ENCODE data around the gene LPP.

Gene LPP

DNA sequence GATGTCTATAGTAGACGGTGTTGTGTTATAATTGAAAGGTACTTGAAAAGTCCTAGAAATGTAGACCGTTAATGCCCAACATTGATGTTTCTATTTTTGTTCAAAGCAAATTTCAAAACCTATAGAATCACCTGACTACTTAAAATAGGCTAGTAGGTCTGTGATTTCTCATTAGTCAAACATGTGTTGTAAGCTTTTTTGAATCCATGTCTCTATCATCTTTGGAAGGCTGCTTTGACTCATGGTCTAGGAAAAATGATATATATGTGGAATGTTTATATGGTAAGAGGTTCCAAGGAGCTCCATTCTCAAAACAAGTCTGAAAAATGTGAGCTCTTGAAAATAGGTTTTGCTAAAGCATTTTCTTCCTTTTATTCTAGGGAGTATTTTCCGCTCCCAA, 375.3 kb downstream of the LPP start:
- DNase-seq: no peak

DNA sequence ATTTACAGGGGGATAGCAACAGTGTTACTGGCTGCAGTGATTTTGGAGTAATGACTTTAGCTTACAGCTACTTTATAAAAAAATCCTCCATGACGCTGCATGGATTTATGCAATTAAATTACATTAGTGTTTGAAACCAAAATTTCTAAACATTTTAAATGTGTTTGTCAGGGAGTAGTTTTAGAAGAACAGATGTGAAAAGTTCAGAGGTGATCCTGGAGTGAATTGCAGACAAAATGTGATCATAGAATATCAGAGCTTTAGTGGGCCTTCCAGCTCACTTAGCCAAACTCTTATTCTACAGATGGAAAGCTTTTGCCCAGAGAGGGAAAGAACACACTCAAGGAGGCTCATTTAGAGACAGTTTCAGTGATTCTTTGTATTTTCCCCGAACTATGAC, 376.3 kb downstream of the LPP start:
- no peak for DNase-seq

DNA sequence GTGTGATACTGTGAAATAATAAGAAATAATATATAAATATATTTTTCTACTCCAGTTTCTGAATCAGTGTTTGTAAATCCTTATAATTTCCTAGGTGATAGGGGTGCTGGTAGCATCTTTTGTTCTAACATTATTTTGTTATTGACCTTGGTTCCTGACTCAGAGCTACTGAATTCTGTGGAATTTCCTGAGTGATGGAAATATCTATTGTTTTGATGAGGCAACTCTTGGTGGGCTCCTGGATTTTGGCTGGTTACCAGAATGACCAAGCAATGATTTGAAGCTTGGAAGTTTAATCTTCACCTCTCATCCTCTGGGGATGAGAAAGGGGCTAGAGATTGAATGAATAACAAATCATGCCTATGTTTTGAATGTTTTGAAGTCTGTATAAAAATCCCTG, 377.3 kb downstream of the LPP start:
- DNase-seq: no peak

DNA sequence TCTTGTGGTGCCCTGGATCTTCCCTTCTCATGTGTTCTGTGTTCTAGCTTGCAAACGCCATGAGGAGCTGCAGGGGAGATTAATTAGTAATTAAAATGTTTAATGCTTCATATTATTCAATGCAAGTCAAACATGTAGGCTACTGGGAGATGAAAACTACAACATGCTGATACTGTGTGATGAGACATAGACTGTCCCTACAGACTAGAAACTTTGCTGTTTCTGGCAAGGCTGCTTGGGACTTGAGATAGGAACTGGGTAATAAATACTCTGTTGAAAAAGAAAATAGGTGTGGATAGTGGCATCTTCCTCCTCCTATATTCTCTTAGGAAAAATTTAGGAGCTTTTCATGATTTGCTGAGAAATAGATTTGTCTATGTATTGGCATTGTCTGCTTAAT, 379.2 kb downstream of the LPP start:
- no peak for DNase-seq

DNA sequence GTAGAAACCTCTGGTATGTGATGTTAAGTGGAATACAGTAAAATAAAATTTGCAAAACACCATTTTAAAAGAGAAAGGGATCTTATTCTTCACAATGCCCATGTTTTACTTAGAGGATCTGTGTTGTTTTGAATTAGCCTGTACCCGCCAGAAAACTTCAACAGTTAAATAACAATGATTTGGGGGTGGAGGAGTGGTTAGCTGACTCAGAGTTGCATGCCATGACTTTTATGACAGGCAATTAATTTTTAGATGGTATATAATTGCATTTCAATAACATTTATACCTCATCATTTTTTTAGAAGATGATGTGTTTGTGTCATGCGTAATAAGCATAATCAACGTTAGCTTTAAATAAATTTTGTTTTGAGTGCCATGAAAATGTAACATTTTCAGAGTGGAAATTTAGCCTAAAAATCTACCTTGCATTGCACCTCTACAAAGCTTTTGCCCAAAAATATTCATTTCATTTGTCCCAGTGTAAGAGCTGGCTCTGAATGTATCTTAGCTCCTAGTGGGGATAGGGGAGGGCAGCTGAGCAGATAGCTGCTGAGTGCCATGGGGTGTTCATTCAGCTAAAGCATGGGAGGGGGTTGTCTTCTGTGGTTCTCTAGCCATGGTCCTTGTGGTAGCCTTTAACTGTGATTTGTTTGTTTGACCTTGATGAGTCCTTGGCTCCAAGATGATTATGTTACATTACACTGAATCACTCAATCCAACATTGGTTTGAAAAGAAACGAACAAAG, 379.8 kb downstream of the LPP start:
- DNase-seq: no peak

DNA sequence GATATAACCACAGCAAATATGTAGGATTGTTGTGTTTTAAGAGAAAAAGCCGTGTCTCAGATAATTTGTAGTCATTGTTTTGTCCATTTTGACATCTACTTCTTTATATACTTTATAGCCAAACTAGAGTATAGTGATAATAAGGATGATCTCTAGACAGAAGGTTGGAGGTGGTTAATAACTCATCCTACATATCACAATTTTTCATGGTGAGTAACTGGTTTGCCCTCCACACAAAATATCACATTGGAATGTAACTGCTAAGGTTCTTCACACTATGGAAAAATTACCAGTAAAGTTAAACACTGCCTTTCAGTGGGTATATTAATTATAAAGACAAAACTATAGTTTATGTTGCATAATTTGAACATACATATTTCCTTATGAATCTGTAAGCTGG, 380.7 kb downstream of the LPP start:
- DNase-seq: no peak

DNA sequence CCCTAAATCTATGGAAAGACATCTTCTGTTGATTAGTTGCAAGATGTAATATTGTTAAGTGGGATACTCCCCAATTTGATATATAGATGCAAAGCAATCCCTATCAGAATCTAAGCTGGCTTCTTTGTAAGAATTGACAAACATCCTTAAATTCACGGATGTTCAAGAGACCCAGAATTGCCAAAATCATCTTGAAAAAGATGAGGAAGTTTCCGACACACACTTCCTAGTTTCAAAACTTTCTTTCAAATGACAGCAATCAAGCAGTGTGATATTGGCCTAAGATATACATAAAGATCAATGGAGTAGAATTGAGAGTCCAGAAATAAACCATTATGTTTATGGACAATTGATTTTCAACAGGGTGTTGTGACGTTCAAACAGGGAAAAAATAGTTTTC, 383.6 kb downstream of the LPP start:
- DNase-seq: no peak

DNA sequence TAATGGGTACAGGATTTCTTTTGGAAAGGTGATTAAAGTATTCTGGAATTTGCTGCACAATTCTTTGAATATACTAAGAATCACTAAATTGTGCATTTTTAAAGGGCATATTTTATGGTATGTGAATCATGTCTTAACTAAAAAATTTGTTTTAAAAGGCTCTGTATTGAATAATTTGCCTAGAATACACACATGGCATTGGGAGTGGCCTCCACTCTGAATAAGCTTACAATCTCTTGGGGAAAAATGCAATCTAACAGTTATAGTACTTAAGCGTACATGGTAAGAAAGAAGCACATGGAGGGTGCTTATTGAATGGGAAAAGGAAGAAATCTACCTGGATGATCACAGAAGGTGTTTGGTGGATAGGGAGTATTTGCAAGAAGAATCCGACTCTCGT, 385.1 kb downstream of the LPP start:
- no peak for DNase-seq

DNA sequence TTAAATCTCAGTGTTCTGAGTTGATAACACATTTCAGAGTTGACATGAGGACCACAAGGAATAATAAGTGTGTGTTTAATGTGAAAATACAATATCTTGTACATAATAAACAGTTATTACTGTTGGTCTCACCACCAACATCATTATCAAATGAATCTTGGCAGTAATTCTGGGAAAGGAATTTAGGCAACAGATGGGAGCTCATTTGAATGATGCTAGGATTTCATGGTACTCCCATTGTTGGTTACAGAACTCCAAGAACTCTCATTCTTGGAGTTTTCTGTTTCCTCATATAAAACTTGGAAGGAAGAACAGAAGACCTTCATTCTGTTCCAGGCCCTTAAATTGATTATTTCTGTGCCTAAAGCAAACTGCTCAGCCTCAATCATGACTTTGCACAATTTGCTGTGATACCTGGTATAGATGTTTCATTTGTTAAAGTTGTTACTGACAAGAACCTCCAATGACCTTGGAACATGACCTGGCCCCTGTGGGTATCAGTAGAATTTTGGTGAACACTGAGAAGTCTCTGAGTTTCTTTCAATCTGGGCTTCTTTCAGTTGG, 385.8 kb downstream of the LPP start:
- DNase-seq: no peak

DNA sequence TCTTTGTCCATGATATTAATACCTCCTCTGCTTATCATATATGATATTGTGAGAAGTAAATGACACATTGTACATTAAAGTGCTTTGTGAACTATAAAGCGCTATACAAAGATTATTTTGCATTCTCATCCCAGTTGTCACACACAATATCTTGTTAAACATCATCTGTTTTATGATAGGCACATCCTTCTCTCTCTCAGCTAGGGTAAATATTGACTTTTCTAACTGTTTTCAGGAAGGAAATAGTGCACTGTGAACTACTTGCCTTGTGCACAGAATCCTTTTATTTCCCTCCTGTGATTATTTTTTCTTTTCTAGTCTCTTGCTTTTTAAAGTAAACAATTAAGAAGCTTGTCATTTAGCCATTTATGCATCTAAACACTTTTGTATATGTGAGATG, 388.2 kb downstream of the LPP start:
- DNase-seq: no peak

DNA sequence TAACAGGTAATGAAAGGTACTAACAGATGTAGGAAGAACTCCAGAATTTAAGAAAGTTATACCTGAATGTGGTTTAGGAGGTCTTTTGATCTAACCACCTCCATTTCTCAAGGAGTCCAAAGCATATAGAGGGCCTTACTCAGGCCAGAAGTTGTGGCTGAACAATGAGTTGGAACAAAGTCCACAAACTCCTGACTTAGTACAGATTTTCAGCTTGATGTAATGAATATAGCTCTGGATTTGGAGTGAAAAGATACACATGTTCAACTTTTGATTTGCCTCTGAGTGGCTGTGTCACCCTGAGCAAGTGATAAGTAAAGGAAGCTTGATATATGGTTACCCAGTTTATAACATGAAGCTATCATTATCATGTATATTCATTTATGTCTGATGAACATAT, 390.1 kb downstream of the LPP start:
- no peak for DNase-seq

DNA sequence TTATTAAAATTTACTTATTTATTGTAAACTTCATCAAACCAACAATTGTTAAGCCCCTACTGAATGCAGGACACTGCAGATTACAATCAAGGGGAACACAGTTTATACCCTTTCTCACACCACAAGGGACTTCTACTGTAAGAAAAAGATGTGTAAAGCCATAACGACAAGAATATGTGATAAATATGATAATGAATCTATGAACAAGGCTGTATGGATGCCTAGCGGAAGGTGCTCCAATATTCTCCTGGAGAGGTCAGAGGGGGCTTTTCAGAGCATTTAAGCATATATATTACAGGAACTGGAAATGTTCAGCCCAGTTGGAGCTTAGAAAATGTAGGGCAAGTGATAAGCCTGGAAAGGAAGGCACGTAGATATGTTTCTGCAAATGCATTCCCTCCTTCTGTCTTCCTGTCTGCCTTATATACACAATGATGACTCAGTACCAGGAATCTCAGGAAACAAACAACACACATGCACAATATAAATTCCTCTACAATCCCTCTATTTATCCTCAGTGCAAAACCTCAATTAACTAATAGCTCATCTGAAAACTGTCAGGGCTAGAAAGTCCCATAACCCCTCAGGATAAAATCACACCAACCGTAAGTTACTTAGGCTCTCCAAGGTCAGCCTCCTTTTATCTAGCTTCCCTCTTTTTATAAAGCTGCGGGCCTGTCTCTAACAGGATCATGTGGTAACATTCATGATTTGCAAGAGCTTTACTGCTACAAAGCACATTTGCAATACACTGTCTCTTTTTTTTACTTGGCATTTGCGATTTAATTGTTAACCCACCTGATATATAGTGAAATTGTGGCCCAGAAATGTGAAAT, 393.1 kb downstream of the LPP start:
- DNase-seq: no peak

DNA sequence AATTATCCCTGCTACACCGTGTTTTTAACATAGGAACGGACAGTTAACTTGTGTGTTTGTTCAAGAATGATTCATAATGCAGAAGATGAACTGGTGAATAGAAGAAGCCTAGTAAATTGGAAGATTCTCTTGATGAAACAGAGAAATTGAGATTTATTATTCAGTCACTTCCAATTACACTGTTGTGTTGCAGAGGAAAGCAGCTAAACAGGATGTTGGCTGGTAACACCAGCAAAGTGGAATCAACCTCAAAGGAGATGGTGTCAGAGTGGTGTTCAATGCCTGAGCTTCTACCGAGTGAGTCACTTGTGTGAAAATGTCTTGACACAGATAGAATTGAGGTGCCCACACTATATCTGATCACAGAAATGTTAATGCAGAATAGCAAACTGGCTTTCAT, 399.6 kb downstream of the LPP start:
- DNase-seq: no peak

DNA sequence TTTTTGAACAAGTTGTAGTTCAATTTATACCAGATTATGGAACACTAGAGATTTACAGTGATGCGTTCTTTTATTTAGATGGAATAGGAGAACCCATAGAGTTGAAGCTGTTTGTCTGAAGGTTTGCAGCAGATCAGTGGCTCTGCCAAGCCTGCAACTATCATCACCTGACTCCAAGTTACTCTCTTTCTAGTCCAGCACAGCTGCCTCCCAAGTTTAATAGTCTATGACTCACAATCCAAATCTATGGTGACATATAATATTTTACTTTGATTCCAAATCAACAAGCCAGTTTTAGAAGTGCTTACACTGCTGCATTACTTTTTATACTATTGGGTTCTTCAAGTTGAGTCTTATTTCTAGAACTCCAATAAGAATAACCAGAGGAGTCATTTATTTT, 400.4 kb downstream of the LPP start:
- DNase-seq: no peak

DNA sequence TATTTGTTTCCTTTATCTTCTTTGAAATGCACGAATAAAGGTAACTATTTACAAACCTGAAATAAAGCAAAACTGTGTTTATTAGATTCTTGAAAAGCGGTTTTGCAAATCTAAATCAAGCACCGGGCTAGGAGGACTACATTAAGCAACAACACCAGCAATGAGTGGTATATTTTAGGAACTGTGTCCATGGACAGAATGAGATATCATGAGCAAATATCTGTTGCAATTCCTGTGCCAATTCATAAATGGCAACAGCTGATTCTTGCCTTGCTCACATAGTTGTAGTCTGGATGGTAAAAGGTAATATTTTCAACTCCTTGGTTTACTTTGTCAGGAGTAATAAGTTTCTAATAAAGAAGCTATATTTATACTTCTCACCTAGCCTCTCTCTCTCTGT, 403.3 kb downstream of the LPP start:
- no peak for DNase-seq

DNA sequence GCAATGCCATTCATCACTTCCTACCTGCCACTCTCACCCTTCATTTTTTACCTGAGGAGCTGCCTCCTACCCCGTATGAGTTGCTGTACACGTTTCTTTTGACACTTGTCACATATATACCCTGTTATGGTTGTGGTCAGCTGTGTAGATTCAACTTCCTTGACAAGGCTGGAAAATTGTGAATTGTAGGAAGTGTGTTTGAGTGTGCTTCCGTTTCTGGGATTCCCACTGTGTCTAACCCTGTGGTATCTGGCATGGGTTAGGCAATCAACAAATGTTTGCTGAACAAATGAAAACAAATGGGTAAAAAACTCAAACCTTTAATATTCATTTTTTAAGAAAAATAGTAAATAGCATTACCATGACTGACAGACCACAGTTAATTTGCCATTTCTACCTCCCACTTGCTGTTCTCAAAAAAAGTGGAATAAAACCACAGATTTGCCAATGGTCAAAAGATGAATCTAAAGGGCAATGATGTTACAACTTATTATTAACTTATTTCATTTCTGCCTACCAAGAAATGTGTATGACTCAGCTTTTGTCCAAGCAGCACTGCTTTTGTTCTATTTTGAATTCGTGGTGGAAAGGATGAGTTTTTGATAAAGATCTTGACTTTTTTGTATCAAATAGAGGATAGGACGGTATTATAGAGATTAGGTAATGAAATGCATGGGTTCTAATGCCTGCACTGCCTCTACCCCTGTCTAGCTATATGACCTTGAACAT, 404.6 kb downstream of the LPP start:
- no peak for DNase-seq

DNA sequence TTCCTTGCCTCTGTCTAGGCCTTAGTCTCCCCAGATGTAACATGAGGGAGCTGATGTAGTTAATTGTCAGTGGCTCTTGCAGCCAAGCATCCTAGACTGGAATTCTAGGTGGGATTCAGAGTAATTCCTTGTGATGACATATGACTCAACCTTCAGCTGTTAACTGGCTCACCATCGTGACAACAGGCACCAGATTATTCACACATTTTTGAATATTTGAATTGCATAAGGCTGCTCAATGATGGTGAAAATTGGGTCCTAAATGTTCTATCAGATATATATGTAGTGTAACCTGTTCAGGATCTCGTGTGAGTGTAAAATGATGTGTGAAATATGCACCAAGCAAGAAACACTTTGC, 405.1 kb downstream of the LPP start:
- no peak for DNase-seq

DNA sequence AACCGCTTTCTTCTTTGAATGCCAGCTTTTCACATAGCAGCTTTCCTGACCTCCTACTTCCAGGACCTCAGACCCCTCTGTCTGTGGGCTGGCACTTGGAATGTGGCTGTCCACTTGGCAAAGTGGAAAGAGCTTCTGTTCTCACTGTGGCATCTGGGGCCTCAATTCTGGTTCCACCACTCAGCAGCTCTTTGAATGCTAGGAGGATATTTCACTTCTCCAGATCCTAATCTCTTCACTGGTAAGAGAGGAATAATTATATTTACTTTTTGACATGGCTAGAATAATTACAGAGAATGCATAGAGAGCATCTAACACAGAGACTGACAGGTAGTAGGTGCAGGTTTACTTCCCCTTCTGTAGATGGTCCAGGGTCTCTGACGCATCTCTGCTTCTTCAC, 405.9 kb downstream of the LPP start:
- no peak for DNase-seq

DNA sequence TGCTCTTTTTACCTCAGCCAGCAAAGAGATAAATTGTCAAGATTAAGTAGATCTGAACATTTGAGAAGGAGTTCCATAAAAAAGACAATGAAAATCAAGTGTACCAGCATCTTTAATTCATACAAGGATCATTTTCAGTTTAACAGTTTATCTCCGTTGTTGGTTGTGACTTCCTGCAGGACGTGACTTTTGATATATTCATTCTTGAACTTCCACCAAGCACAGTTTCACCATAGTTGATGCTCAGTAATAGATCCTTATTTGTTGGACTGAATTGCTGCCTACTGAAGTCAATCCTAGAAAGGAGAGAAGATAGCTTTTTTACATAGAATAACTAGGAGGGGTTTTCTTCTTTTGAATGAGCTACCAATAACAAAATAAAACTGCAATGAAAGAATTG, 408.2 kb downstream of the LPP start:
- DNase-seq: no peak

DNA sequence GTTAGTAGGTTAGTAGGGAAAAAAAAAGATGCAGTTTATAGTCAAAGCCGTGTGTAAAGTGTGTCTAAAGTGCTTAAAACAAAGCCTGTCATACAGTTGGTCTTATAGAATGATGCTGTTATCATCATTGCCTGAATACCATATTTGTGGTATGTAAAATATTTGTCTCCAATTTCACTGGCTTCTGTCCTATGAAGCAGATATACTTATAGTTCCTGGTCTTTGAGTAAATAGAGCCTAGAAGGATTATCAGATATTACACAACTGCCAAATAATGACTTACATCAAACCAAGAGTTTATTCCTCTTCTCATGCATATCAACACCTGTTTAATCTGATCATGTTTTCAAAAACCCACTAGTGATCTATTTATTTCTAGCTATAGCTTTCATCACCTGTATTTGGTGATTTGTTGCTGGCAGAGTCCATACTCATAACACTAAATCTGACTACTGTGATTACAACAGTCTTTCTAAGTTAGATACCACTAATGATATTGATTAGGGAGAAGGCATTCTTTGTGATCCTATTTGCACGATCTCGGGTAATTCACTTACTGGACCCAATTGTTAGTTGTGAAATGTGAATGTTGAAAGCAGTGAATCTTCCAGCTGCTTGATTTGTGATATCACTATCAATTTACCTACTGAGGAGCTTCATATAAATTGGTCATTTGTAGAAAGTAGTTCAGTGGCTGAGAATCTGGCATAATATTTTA, 413.7 kb downstream of the LPP start:
- no peak for DNase-seq

DNA sequence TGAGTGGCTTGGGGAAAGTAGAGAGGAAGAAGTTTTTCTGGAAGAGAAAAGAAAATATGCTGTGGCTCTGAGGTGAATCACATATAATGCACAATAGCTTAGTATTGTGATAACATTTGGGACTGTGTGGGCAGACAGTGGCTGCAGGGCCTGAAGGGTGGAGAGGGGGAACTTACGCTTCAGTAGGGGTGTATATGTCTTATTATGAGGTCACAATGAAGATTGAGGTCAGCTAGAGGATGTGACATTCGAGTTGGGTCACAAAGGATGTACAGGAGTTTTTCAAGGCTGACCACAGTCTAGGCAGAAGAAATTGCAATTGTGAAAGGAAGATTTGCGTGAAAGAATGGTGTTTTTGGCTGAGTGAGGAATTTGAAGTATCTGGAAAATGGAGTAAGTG, 414.8 kb downstream of the LPP start:
- no peak for DNase-seq

DNA sequence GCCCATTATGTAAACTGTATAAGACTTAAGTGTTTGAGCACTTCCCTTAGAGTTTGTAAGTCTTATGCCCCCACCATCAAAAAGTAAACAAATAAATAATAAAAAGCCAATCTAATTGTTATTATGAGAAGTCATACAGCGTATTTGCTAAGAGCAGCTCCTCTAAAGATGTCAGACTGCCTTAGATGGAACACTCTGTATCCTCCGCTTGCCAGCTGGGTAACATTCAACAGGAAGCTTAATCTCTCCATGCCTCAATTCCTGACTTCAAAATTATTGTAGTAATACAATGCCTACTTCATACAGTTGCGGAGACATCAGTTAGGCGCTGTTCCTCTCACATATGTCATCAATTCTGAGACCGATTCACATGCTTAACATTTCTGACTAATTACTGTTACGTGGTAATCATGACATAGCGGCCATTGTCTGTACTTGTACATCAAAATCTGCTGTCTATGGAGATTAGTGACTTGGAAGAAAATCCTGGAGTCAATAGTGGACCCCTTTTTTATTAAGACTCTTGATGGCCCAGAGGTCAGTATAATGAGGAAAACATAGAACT, 417.7 kb downstream of the LPP start:
- no peak for DNase-seq

Measured in activated CD4-positive, CD25-positive, alpha-beta regulatory T cell treated with anti-CD3 and anti-CD28 coated beads, Interleukin-2, amount 50 U/mL, for 72 hours (primary cell).